ENCODE results near the gene NOLC1.

The NOLC1 gene

DNA sequence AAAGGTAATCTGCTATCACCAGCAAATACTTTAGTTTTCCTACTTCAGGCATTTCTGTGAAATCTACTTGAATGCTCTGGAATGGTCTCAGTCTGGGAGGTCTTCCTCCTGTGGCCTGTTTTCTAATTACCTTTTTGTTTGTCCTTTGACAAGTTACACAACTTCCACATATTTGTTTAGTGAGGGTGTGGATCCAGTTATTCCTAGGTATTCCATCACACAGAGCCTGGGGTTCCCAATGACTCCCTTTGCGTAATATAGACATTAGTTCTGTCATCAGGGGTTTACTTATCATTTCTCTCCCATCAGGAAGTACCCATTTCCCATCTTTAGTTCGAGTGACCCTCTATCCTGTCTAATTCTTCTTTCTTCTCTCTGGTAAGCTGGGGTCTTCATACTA lies 45.8 kb downstream of the NOLC1 start:
- TF ChIP-seq SP1 (IDR thresholded peaks at IDR 0.05) (no peak), FOXA1 (IDR thresholded peaks at IDR 0.05) (no peak), LEF1 (IDR thresholded peaks at IDR 0.05; ENCODE audit: borderline replicate concordance) (no peak), TARDBP (IDR thresholded peaks at IDR 0.05) (no peak), L3MBTL2 (conservative IDR thresholded peaks at IDR 0.05) (no peak), NFRKB (IDR thresholded peaks at IDR 0.05) (no peak), ARNT (IDR thresholded peaks at IDR 0.05) (no peak), HDGF (IDR thresholded peaks at IDR 0.05; ENCODE audit: borderline replicate concordance) (no peak), FOXK2 (IDR thresholded peaks at IDR 0.05) (no peak)
- TF ChIP-seq, protein P1, sequence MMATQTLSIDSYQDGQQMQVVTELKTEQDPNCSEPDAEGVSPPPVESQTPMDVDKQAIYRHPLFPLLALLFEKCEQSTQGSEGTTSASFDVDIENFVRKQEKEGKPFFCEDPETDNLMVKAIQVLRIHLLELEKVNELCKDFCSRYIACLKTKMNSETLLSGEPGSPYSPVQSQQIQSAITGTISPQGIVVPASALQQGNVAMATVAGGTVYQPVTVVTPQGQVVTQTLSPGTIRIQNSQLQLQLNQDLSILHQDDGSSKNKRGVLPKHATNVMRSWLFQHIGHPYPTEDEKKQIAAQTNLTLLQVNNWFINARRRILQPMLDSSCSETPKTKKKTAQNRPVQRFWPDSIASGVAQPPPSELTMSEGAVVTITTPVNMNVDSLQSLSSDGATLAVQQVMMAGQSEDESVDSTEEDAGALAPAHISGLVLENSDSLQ (IDR thresholded peaks at IDR 0.05) = no peak
- CTCF ChIA-PET = interaction anchor here (0.6 kb wide), 1 partner anchor 32 kb away, joined by 3 read pairs; no protein-coding TSS in a partner anchor
- POLR2A ChIA-PET = no interaction called here

DNA sequence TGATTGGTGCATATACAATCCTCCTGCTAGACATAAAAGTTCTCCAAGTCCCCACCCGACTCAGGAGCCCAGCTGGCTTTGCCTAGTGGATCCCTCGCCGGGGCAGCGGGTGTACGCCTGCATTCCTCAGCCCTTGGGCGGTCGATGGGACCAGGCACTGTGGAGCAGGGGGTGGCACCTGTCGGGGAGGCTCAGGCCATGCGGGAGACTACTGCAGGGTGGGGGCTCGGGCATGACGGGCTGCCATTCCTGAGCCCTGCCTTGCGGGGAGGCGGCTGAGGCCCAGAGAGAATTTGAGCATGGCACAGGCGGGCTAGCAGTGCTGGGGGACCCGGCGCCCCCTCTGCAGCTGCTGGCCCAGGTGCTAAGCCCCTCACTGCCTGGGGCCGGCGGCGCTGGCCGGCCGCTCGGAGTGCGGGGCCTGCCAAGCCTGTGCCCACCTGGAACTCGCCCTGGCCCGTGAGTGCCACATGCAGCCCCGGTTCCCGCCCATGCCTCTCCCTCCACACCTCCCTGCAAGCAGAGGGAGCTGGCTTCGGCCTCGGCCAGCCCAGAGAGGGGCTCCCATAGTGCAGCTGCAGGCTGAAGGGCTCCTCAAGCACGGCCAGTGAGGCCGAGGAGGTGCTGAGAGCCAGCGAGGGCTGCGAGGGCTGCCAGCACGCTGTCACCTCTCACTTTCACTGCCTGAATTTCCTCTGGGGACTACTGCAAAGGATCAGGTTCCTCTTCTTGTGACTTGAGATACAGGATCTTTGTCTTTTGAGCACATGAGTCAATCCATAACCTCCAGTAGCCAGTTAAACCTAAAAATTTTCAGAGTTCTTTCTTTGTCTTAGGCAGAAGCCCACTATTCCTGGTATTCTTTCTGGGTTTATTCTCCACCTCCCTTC lies 48.8 kb downstream of the NOLC1 start:
- TF ChIP-seq ARNT (IDR thresholded peaks at IDR 0.05) (no peak), BHLHE40 (IDR thresholded peaks at IDR 0.05; ENCODE audit: borderline replicate concordance) (no peak), HDGF (IDR thresholded peaks at IDR 0.05; ENCODE audit: borderline replicate concordance) (no peak), ELF4 (IDR thresholded peaks at IDR 0.05) (no peak), SP1 (IDR thresholded peaks at IDR 0.05) (no peak), LEF1 (IDR thresholded peaks at IDR 0.05; ENCODE audit: borderline replicate concordance) (no peak), L3MBTL2 (conservative IDR thresholded peaks at IDR 0.05) (no peak), FOXA1 (IDR thresholded peaks at IDR 0.05) (no peak), TARDBP (IDR thresholded peaks at IDR 0.05) (no peak), FOXM1 (IDR thresholded peaks at IDR 0.05; ENCODE audit: borderline replicate concordance) (no peak), FOXK2 (IDR thresholded peaks at IDR 0.05) (no peak), NFRKB (IDR thresholded peaks at IDR 0.05) (no peak), CTBP1 (IDR thresholded peaks at IDR 0.05; ENCODE audit: borderline replicate concordance) (no peak), SUZ12 (IDR thresholded peaks at IDR 0.05) (no peak), ZNF384 (IDR thresholded peaks at IDR 0.05) (no peak)
- TF ChIP-seq, protein P1 (IDR thresholded peaks at IDR 0.05) = no peak
- CTCF ChIA-PET = no interaction called here
- POLR2A ChIA-PET = no interaction called here

More for the DNA sequence above, 45.8 kb downstream of the NOLC1 start:
- DNase-seq (ENCODE audit: extremely low spot score) = no peak

DNA sequence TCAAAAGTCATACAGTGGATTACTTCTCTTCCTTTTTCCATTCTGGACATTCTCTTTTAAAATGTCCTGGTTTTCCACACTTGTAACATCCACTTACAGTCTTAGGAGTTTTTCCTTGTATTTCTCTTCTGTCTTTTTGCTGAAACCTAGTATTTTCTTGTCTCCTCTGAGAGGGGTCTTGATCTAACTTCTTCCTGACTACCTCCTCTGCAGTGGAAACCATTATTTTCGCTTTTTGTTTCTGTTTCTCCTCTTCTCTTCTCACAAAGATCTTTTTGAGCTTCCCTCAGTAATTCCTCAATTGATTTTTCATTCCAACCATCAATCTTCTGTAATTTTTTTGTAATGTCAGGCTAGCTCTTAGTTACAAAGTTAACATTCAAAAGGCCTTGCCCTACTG lies 50.2 kb downstream of the NOLC1 start:
- ChIA-PET POLR2A (interaction anchor here (0.6 kb wide), 1 partner anchor 299 kb away, joined by 4 read pairs; no protein-coding TSS in a partner anchor), CTCF (no interaction called here)
- DNase-seq (ENCODE audit: extremely low spot score) = no peak
- TF ChIP-seq CTBP1 (IDR thresholded peaks at IDR 0.05; ENCODE audit: borderline replicate concordance) = no peak
- no peak for TF ChIP-seq L3MBTL2 (conservative IDR thresholded peaks at IDR 0.05)
- no peak for TF ChIP-seq FOXK2 (IDR thresholded peaks at IDR 0.05)
- TF ChIP-seq ZNF384 (IDR thresholded peaks at IDR 0.05) = no peak
- TF ChIP-seq, protein P1 (IDR thresholded peaks at IDR 0.05) = no peak
- TF ChIP-seq SP1 (IDR thresholded peaks at IDR 0.05) = no peak
- no peak for TF ChIP-seq ARNT (IDR thresholded peaks at IDR 0.05)
- no peak for TF ChIP-seq SUZ12 (IDR thresholded peaks at IDR 0.05)
- no peak for TF ChIP-seq LEF1 (IDR thresholded peaks at IDR 0.05; ENCODE audit: borderline replicate concordance)
- TF ChIP-seq TARDBP (IDR thresholded peaks at IDR 0.05) = no peak
- TF ChIP-seq ELF4 (IDR thresholded peaks at IDR 0.05) = no peak
- no peak for TF ChIP-seq FOXM1 (IDR thresholded peaks at IDR 0.05; ENCODE audit: borderline replicate concordance)
- TF ChIP-seq BHLHE40 (IDR thresholded peaks at IDR 0.05; ENCODE audit: borderline replicate concordance) = no peak
- TF ChIP-seq FOXA1 (IDR thresholded peaks at IDR 0.05) = no peak
- no peak for TF ChIP-seq HDGF (IDR thresholded peaks at IDR 0.05; ENCODE audit: borderline replicate concordance)
- TF ChIP-seq NFRKB (IDR thresholded peaks at IDR 0.05) = no peak

More for the DNA sequence above, 48.8 kb downstream of the NOLC1 start:
- no peak for DNase-seq (ENCODE audit: extremely low spot score)

DNA sequence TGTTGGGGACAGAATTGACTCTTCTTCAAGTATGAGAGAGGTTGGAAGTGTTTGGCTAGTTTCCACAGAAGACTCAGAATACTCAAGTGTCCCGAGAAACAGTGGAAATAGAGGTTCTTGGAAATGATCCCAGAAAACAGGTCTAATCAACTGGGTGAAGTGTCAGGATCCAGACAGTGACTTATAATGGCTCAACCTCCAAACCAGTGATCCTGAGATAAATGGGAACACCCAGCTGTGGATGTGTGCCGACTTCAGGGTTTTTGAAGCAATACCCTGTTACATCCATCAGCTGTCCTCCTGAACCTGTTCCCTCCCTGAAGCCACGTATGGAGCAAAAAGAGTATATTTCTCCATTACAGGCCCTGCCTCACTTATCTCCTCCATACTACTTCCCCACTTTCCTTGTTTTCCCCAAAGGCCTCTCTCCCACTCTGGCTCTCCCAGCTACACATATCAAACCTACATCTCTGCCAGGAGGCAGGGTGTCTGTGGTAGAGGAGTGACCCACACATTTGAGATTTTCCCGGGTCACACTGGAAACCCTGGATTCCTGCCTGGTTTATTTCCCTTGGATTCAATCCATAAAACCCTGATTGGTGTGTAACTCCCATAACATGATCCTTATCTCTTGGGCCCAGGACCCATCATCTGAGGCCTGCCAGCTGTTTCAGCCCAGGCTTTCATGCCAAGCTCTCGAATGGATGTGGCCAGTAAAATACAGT lies 56.3 kb downstream of the NOLC1 start:
- CTCF ChIA-PET = interaction anchor here (0.6 to 0.7 kb wide), 2 partner anchors 13 to 22 kb away, joined by 3 read pairs; no protein-coding TSS in a partner anchor
- no peak for DNase-seq (ENCODE audit: extremely low spot score)
- POLR2A ChIA-PET = no interaction called here
- TF ChIP-seq SP1 (IDR thresholded peaks at IDR 0.05) (no peak), LEF1 (IDR thresholded peaks at IDR 0.05; ENCODE audit: borderline replicate concordance) (no peak), TARDBP (IDR thresholded peaks at IDR 0.05) (no peak), FOXA1 (IDR thresholded peaks at IDR 0.05) (no peak), FOXK2 (IDR thresholded peaks at IDR 0.05) (no peak), FOXM1 (IDR thresholded peaks at IDR 0.05; ENCODE audit: borderline replicate concordance) (no peak), HDGF (IDR thresholded peaks at IDR 0.05; ENCODE audit: borderline replicate concordance) (no peak), ELF4 (IDR thresholded peaks at IDR 0.05) (no peak), ARNT (IDR thresholded peaks at IDR 0.05) (no peak), CTBP1 (IDR thresholded peaks at IDR 0.05; ENCODE audit: borderline replicate concordance) (no peak), ZNF384 (IDR thresholded peaks at IDR 0.05) (no peak), NFRKB (IDR thresholded peaks at IDR 0.05) (no peak), L3MBTL2 (conservative IDR thresholded peaks at IDR 0.05) (no peak), BHLHE40 (IDR thresholded peaks at IDR 0.05; ENCODE audit: borderline replicate concordance) (no peak), SUZ12 (IDR thresholded peaks at IDR 0.05) (no peak)
- TF ChIP-seq, protein P1 (IDR thresholded peaks at IDR 0.05) = no peak
